Endothelial cell of umbilical vein (primary cell): ENCODE measurements around the gene ETV6. TPM values are rescaled to one million over a fixed set of nuclear protein-coding genes. Genes with fewer than 3 reads are reported as not detected.

Experiments used
- BruUV-seq: library from RNA; stranded (reverse); fragments of 400-500 nt; replicated peaks from 2 replicates; lab custom pipeline; 2021; lab: Mats Ljungman, UMichigan
- CTCF ChIA-PET: fragments of 300-600, 350-600 bp; sonication (Branson Sonifier 250); formaldehyde crosslinking; loops from one replicate; lab custom pipeline; 2021; ENCODE audit warnings: antibody characterized with exemption, inconsistent platforms; lab: Charles Lee
- POLR2A ChIA-PET: fragments of 300-600, 350-600 bp; sonication (Branson Sonifier 250); formaldehyde crosslinking; loops from one replicate; lab custom pipeline; 2021; ENCODE audit warnings: antibody characterized with exemption, inconsistent platforms; lab: Charles Lee
- DNase-seq: peaks from one replicate; pipeline ENCODE4 v3.0.0-alpha.2; 2011; ENCODE audit warnings: low read depth, low spot score
- FAIRE-seq: peaks from 2 replicates; lab custom pipeline; 2011; peaks lifted over from hg19 to GRCh38; lab: Jason Lieb, UNC
- H2AFZ ChIP-seq: 2 replicates; pipeline ENCODE4 v1.6.0; 2012; ENCODE audit warnings: low read depth, low read length, control low read depth, inconsistent platforms
- H3K27ac ChIP-seq: 2 replicates; pipeline ENCODE4 v1.5.1; 2011; ENCODE audit warnings: low read depth, mild to moderate bottlenecking, control low read depth, low read length, moderate library complexity; ENCODE audit not compliant: insufficient read depth
- H3K27me3 ChIP-seq, 2 experiments: 2 replicates each; pipeline versions ENCODE4 v1.6.0 to v1.6.1; 2011; ENCODE audit warnings: low read length in 2 of 2, mixed read lengths in 1 of 2; ENCODE audit not compliant: control insufficient read depth in 2 of 2, insufficient read depth in 2 of 2
- H3K36me3 ChIP-seq, 2 experiments: 2 replicates in 1 of 2; 3 replicates in 1 of 2; pipeline ENCODE4 v1.5.1; 2011; ENCODE audit warnings: low read length in 2 of 2, mild to moderate bottlenecking in 1 of 2, moderate library complexity in 1 of 2; ENCODE audit not compliant: control insufficient read depth in 2 of 2, insufficient read depth in 2 of 2; ENCODE audit errors: extremely low read depth in 1 of 2
- H3K4me1 ChIP-seq: 3 replicates; pipeline ENCODE4 v1.5.1; 2011; ENCODE audit warnings: mild to moderate bottlenecking, low read length; ENCODE audit not compliant: control insufficient read depth, insufficient read depth; ENCODE audit errors: extremely low read depth
- H3K4me2 ChIP-seq: 2 replicates; pipeline ENCODE4 v1.6.1; 2011; ENCODE audit warnings: low read length, control low read depth, mixed read lengths; ENCODE audit not compliant: insufficient read depth
- H3K4me3 ChIP-seq, 3 experiments: fragments of 200-600 bp in 1 of 3; sonication (generic), shearing (Covaris generic) in 1 of 3; replicated peaks in 1 of 3; 2 replicates each; pipeline ENCODE4 v1.5.1; 2011 to 2016; ENCODE audit warnings: control low read depth in 3 of 3, low read length in 3 of 3, mild to moderate bottlenecking in 2 of 3, inconsistent platforms in 1 of 3, low read depth in 1 of 3, moderate library complexity in 1 of 3; ENCODE audit not compliant: insufficient read depth in 1 of 3
- H3K79me2 ChIP-seq: 2 replicates; pipeline ENCODE4 v1.6.0; 2012; ENCODE audit warnings: low read length, inconsistent platforms; ENCODE audit not compliant: control insufficient read depth, insufficient read depth
- H3K9ac ChIP-seq: replicated peaks from 2 replicates; pipeline ENCODE3; 2011; ENCODE audit warnings: low read length, control low read depth; ENCODE audit not compliant: insufficient read depth; ENCODE audit errors: extremely low read depth
- H3K9me1 ChIP-seq: replicated peaks from 3 replicates; pipeline ENCODE4 v1.6.0; 2011; ENCODE audit warnings: mild to moderate bottlenecking, low read length; ENCODE audit not compliant: control insufficient read depth, insufficient read depth; ENCODE audit errors: extremely low read depth
- H3K9me3 ChIP-seq: replicated peaks from 2 replicates; pipeline ENCODE4 v1.5.1; 2012; ENCODE audit warnings: low read length, inconsistent platforms; ENCODE audit not compliant: control insufficient read depth, insufficient read depth
- H4K20me1 ChIP-seq: replicated peaks from 2 replicates; pipeline ENCODE3; 2011; ENCODE audit warnings: mild to moderate bottlenecking, low read length; ENCODE audit not compliant: control insufficient read depth, insufficient read depth; ENCODE audit errors: extremely low read depth
- FOS ChIP-seq: IDR thresholded peaks from 2 replicates; pipeline ENCODE4 v1.6.1; 2011; ENCODE audit warnings: mild to moderate bottlenecking, low read length, moderate library complexity, borderline replicate concordance; ENCODE audit not compliant: insufficient read depth
- GATA2 ChIP-seq: IDR thresholded peaks from 2 replicates; pipeline ENCODE4 v1.7.0; 2011; ENCODE audit warnings: low read depth, mild to moderate bottlenecking, moderate library complexity, mixed read lengths, low read length; ENCODE audit not compliant: insufficient read length, insufficient read depth
- JUN ChIP-seq: IDR thresholded peaks from 2 replicates; pipeline ENCODE4 v1.6.1; 2011; ENCODE audit warnings: borderline replicate concordance, low read depth; ENCODE audit not compliant: insufficient read length, insufficient read depth
- POLR2A ChIP-seq: IDR thresholded peaks from 2 replicates; pipeline ENCODE4 v1.6.1; 2012; ENCODE audit warnings: low read depth, mild to moderate bottlenecking, control low read depth, low read length
- POLR2AphosphoS5 ChIP-seq: IDR thresholded peaks from 2 replicates; pipeline ENCODE4 v1.6.1; 2012; ENCODE audit warnings: low read depth, mild to moderate bottlenecking, control low read depth, low read length, moderate library complexity; ENCODE audit not compliant: insufficient read depth
- dilution Hi-C: fragments of 300-500 bp; cut with MboI; formaldehyde crosslinking; loops from one replicate; pipeline ENCODE4 v1.15.0; 2019; ENCODE audit warnings: low sequenced_read_pairs; ENCODE audit not compliant: extremely low pct_ligation_motif_present
- intact Hi-C: fragments of 100-400 bp; cut with micrococcal nuclease; formaldehyde crosslinking; loops from one replicate; pipeline ENCODE4 v1.10.0; 2022
- polyA plus RNA-seq, 4 experiments: library from polyadenylated mRNA; depleted of rRNA in 3 of 4; stranded (reverse) in 3 of 4; unstranded in 1 of 4; fragments of >200 nt; gene quantifications; 2 replicates each; pipeline versions ENCODE4 v1.2.1 to v1.2.3, GENCODE V29; 2011 to 2012; ENCODE audit warnings: missing spikeins in 1 of 4
- total RNA-seq: library from RNA; stranded (reverse); gene quantifications from 2 replicates; pipeline ENCODE4 v1.2.3, GENCODE V29; 2021
- TF ChIP-seq, protein P1 (sequence below), 2 donors: IDR thresholded peaks; 1 replicate in 1 of 2; 2 replicates in 1 of 2; pipeline ENCODE4 v1.5.1; 2011; ENCODE audit warnings: low read length in 2 of 2, mild to moderate bottlenecking in 2 of 2, moderate library complexity in 2 of 2, control low read depth in 1 of 2, inconsistent platforms in 1 of 2, low read depth in 1 of 2; ENCODE audit not compliant: insufficient read depth in 1 of 2; ENCODE audit errors: extremely low read depth in 1 of 2
- TF ChIP-seq, protein P2 (sequence below): IDR thresholded peaks from 2 replicates; pipeline ENCODE4 v1.6.1; 2011; ENCODE audit not compliant: insufficient read depth, insufficient read length

Gene ETV6
- total and polyA plus RNA-seq, 2 donors (not counting 3 experiments of a cell fraction or from before 2014, with no cell fraction given), result 15.9 to 57.1 TPM

DNA sequence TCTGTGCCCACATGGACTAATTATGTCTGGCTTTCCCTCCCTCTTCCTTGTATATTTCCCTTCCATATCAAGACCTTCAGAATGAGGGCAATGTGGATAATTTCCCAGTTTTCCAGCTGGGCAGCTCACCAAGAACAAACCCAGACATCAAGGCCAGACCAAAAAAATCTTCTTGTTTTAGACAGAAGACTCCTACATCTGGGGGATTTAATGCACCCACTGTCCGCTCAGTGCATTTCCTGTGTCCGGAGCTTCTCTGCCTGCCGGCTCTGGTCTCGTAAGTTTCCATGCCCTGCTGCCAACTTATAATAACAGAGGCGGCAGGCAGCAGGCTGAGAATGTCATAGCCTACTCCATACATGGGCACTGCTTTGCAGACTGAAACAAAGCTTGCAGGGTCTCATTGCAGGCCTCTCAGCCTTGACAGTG lies 214.0 kb downstream of the ETV6 start:
- H3K4me3 ChIP-seq, result peak overlapping the region in 1 of 3 experiments; percentile 19
- CTCF ChIA-PET, result interaction anchor here (0.9 to 2.5 kb wide), 8 partner anchors 13 to 282 kb away, joined by 3 to 9 read pairs (median 4); no protein-coding TSS in a partner anchor
- no peak for TF ChIP-seq GATA2
- TF ChIP-seq, protein P1, sequence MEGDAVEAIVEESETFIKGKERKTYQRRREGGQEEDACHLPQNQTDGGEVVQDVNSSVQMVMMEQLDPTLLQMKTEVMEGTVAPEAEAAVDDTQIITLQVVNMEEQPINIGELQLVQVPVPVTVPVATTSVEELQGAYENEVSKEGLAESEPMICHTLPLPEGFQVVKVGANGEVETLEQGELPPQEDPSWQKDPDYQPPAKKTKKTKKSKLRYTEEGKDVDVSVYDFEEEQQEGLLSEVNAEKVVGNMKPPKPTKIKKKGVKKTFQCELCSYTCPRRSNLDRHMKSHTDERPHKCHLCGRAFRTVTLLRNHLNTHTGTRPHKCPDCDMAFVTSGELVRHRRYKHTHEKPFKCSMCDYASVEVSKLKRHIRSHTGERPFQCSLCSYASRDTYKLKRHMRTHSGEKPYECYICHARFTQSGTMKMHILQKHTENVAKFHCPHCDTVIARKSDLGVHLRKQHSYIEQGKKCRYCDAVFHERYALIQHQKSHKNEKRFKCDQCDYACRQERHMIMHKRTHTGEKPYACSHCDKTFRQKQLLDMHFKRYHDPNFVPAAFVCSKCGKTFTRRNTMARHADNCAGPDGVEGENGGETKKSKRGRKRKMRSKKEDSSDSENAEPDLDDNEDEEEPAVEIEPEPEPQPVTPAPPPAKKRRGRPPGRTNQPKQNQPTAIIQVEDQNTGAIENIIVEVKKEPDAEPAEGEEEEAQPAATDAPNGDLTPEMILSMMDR (IDR thresholded peaks at IDR 0.05; ENCODE audit: extremely low read depth in 1 of 2, insufficient read depth in 1 of 2, low read depth in 1 of 2, low read length in 2 of 2), result no peak
- no peak for TF ChIP-seq FOS
- TF ChIP-seq POLR2AphosphoS5, result no peak
- no peak for TF ChIP-seq JUN
- TF ChIP-seq POLR2A, result no peak
- TF ChIP-seq, protein P2, sequence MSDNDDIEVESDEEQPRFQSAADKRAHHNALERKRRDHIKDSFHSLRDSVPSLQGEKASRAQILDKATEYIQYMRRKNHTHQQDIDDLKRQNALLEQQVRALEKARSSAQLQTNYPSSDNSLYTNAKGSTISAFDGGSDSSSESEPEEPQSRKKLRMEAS, result no peak
- no peak for FAIRE-seq
- BruUV-seq, result TSS peak; percentile 92
- POLR2A ChIA-PET, result no interaction called here
- no peaks in the 10 kb centered on the region for H3K9me3 ChIP-seq
- no peaks in the 10 kb centered on the region for H4K20me1 ChIP-seq
- H3K36me3 ChIP-seq, result peaks cover 0 to 10% of the 10 kb centered on the region in 2 experiments
- peak overlapping the region; percentile 8 for H2AFZ ChIP-seq
- intact Hi-C loops (loop anchor here (1.0 to 5.0 kb wide), 3 partner anchors 15 to 146 kb away; no protein-coding TSS in a partner anchor), dilution Hi-C loops (no loop called here)
- DNase-seq, result peak; percentile 77
- peaks cover 10% of the 10 kb centered on the region for H3K79me2 ChIP-seq
- peaks cover 42% of the 10 kb centered on the region for H3K4me1 ChIP-seq
- H3K27me3 ChIP-seq, result no peaks in the 10 kb centered on the region
- peak overlapping the region; percentile 98 for H3K27ac ChIP-seq
- peak overlapping the region; percentile 82 for H3K9ac ChIP-seq
- peak overlapping the region; percentile 83 for H3K4me2 ChIP-seq
- H3K9me1 ChIP-seq, result no peaks in the 10 kb centered on the region
